GM08714 (cell line): Measurements from ENCODE around the gene PAK1IP1.
"Not testable (repeated sequence)": the region's sequence is repeated elsewhere in the genome, so short reads cannot be mapped to it uniquely, and the experiment has no call there.

Experiments
- H3K4me3 ChIP-seq: fragments of 200-500 bp; sonication (Bioruptor generic); 2 replicates; pipeline ENCODE4 v1.5.1; 2014; ENCODE audit warnings: mild to moderate bottlenecking, low read length, inconsistent platforms
- ZNF274 ChIP-seq: IDR thresholded peaks from 2 replicates; pipeline ENCODE4 v1.6.1; 2012; ENCODE audit warnings: mild to moderate bottlenecking, low read depth, low read length

Gene PAK1IP1

DNA sequence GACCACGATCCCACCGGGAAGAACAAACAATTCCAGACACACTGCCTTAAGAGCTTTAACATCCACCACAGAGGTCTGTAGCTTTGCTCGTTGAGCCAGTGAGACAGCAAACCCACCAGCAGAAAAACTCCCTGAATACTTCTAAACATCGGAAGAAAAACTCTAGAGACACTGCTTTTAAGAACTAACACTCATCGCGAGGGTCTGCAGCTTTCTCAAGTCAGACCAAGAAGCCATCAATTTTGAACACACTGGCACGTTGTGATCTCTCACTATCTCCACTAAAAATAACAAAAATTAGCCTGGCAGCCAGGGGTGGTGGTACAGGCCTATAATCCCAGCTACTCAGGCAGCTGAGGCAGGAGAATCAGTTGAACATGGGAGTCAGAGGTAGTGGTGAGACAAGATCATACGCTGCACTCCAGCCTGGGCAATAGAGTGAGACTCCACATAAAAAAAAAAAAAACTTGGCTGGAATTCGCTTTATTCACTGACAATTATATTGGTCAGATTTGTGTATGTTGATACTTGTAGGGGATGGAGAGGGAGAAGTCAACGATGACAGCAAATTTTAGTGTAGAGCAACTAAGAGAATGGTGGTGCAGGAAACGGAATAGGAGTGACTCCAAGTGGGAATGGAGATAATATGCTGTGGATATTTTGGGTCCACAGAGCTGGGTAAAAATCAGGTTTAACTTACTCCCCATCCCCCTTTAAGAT, 27.2 kb downstream of the PAK1IP1 start:
- TF ChIP-seq ZNF274: no peak
- H3K4me3 ChIP-seq: peak overlapping the region; percentile 92

DNA sequence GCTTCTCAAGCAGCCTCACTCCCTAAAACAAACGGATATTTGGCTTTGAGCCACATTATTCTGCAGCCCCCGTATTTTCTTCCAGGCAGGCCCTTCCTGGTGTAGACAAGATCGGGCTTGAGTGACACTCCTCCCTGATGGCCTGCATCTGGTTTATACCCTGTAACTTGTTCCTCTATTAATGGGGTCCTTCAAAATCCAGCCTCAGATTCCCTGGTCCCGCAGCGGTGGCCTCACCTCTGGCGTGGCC, 27.7 kb downstream of the PAK1IP1 start:
- no peak for TF ChIP-seq ZNF274
- peak overlapping the region; percentile 92 for H3K4me3 ChIP-seq

DNA sequence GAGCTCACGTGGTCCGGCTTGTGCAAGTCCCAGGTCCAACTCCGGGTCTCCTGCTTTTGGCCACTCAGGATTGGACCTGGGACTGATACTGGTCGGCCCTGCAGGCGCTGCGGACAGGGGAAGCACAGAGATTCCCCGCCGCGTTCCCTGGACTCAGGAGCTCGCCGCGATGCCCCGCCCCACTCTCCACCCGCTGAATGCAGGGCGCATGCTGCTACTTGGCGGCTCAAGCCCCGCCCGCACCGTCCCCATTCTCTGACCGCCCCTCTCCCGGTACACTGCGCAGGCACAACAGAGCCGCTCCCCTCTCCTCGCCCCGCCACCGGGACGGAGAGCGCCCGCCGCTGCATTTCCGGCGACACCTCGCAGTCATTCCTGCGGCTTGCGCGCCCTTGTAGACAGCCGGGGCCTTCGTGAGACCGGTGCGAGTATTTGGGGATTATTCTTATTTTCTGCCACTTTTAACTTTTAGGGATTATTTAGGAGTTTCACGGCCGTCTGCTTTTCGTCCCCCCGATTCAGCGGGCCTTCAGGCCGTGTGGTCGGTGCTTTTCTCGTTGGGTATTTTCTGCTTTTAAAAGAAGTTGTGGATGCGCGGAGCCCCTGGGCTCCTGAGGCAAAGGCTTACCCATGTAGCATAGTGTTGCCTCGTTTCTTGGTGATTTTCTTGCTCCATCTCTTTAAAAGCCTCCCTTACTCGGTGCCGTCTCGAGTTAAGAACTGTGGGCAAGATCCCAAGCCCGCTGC, 28.2 kb downstream of the PAK1IP1 start, which contains the start of gene TMEM14C:
Gene TMEM14C, plus strand, starts transcription at position 251 of the 747 bp plus-strand sequence. CDS start 1,544 bp downstream, outside the sequence.
- no peak for TF ChIP-seq ZNF274
- peak within 1 kb of the TSS; percentile 92 for H3K4me3 ChIP-seq

DNA sequence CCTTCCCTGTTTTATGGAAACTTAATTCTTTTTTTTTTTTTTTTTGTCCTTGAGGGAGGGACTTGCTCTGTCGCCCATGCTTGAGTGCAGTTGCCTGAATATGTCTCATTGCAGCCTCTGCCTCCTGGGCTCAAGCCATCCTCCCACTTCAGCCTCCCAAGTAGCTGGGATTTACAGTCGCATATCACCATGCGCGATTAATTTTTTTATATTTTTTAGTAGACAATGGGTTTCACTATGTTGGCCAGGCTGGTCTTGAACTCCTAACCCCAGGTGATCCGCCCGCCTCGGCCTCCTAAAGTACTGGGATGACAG, 28.8 kb downstream of the PAK1IP1 start:
- TF ChIP-seq ZNF274: no peak
- H3K4me3 ChIP-seq: peak overlapping the region; percentile 92

DNA sequence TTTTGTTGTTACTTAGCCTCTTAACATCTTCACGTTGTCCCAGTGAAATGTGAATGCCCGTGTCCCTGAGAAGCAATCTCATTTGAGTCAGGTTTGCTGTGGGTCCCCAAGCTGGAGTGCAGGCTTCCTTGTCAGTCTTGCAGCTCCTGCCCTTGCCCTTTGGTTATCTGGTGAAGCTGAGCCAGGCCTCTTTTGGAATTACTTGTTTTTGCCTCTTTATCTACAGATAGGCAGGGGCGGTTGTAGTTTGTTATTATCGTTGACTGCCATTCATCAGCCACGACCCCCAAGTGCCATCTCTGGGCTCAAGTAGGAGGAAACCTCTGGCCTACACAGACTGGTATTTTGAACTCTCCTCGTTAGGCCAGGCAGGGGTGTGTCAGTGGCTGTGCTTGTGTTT, 30.3 kb downstream of the PAK1IP1 start:
- H3K4me3 ChIP-seq: no peak overlapping the region
- no peak for TF ChIP-seq ZNF274

DNA sequence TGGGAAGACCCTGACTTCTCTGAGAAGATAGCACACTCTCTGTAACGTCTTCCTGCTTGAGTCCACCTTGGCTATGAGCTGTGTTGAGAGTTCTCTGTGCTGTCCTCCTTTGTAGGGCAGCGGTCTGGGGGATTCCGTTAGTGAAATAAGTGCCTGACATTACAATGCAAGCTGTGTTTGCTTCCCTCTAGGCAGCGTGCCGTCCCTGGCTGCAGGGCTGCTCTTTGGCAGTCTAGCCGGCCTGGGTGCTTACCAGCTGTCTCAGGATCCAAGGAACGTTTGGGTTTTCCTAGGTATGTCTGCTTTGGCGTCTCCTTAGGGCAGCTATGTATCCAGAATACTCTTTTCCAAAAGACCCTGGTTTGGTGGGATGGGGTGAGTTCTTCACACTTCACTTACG, 30.9 kb downstream of the PAK1IP1 start:
- no peak overlapping the region for H3K4me3 ChIP-seq
- TF ChIP-seq ZNF274: no peak

DNA sequence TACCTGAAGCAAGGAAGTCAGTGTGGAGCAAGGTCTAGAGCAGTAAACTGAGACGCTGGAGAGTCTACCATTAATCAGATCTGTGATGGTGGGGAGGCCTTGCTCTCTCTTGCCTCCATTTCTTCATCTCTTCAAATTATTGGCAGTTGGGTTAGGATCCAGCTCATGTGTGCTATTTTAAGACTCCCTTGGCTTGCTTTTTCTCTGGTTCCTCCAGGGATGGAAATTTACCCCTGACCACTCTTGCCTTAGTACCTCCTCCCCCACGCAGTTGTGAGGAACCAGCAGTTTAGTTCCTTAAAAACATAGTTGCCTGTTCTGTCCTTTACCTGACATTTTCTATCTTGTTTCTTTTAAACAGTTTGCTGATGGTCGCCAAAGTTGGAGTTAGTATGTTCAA, 35.5 kb downstream of the PAK1IP1 start:
- no peak for TF ChIP-seq ZNF274
- H3K4me3 ChIP-seq: no peak overlapping the region

DNA sequence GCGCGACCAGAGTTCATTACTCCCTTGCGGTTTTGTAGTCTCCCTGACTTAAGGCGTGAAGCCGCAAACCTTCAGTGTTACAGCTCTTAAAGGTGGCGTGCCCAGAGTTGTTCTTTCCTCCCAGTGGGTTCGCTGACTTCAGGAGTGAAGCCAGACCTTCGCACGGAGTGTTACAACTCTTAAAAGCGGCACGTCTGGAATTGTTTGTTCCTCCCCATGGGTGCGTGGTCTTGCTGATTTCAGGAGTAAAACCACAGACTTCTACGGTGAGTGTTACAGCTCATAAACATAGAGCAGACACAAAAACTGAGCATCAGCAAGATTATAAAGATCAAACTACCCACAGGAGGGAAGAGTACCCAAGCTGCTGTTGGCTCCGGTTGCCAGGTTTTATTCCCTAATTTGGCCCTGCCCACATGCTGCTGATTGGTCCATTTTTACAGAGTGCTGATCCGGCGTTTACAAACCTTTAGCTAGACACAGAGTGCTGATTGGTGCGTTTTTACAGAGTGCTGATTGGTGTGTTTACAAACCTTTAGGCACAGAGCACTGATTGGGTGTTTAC, 38.5 kb downstream of the PAK1IP1 start:
- no peak overlapping the region for H3K4me3 ChIP-seq
- TF ChIP-seq ZNF274: no peak

DNA sequence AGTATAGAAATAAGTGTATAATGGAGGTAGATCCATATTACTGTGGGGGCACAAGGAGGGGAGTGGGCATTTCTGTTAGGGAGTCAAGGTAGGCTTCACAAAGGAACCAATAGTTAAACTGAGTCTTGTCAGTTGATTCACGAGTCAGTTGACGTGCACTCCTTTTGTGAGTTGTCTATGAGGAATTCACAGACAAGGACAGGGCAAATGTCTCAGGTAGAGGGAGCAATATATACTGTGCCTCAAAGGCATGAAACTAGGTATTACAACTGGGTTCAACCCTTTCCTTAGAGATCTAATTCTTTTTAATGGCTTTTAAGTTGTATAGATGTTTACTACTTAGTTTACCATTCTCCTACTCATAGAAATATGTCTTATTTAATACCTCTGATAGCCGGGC, 39.1 kb downstream of the PAK1IP1 start:
- TF ChIP-seq ZNF274: no peak
- no peak overlapping the region for H3K4me3 ChIP-seq

DNA sequence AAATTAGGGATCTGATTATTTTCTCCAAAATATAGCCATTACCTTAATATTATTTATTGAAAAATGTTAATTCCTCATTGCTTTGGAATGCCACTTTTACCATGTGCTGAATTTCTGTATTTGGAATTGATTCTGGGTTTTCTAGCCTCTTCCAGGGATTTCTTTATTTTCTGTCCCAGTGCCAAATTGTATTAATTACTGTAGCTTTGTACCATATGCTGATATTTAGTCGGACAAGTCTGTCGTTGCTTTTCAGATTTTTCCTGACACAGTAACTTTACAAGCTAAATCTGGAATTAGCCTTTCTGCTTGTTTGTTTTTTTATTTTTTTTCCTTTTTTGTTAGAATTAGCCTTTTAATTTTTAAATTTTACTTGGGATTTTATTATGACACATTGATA, 42.0 kb downstream of the PAK1IP1 start:
- no peak overlapping the region for H3K4me3 ChIP-seq
- no peak for TF ChIP-seq ZNF274

DNA sequence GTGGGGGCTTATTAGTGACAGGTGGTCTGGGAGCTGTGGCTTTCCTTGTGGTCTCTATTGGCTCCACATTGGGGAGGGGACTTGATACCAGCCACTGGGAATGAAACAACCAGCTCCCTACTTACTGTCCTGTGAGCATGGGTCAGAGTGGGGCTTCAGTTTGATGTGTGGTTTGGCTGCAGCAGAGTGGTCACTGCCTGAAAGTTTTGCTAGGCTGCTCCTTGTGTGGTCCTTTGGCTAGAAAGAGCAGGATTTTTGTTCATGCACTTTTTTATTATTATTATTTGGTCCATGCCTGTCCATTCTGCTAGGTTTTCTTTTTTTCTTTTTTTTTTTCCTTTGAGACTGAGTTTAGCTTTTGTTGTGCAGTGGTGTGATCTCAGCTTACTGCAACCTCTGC, 45.3 kb downstream of the PAK1IP1 start:
- no peak for TF ChIP-seq ZNF274
- H3K4me3 ChIP-seq: no peak overlapping the region

DNA sequence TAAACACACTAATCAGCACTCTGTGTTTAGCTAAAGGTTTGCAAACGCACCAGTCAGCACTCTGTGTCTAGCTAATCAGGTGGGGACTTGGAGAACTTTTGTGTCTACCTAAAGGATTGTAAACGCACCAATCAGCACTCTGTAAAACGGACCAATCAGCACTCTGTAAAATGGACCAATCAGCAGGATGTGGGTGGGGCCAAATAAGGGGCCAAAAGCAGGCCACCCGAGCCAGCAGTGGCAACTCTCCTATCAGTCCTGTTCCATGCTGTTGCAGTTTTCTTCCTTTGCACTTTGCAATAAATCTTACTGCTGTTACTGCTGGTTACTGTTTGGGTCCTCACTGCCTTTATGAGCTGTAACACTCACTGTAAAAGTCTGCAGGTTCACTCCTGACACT, 46.9 kb downstream of the PAK1IP1 start:
- H3K4me3 ChIP-seq: not testable (repeated sequence)

DNA sequence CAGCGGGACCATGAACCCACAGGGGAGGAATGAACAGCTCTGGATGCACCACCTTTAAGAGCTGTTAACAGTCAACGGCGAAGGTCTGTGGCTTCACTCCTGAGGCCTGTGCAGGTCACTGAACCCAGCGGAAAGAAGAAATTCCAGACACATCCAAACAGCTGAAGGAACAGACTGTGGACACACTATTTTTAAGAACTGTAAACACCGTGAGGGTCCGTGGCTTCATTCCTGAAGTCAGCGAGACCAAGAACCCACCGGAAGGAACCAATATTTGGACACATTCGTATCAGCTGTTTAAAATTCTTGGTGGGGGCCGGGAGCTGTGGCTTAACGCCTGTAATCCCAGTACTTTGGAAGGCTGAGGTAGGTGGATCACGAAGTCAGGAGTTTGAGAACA, 47.5 kb downstream of the PAK1IP1 start:
- TF ChIP-seq ZNF274: no peak
- H3K4me3 ChIP-seq: no peak overlapping the region

DNA sequence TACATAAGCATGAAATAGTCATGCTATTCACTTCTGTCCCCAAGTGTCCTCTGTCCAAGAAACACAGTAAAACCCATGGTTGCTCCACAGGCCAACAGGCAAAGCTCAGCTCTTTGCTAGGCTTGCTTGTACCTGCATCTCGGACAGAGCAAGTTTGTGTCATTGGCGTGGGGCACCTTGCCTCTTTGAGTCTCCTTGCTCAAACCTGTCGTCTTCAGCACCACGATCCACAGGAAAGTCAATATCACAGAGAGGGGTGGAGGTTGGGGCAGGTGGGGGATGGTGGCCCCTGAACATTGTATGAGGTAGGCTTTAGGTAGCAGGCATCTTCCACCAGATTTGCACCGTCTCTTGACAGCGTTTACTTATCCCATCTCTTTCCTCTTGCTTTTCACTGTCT, 48.7 kb downstream of the PAK1IP1 start:
- no peak for TF ChIP-seq ZNF274
- H3K4me3 ChIP-seq: no peak overlapping the region

DNA sequence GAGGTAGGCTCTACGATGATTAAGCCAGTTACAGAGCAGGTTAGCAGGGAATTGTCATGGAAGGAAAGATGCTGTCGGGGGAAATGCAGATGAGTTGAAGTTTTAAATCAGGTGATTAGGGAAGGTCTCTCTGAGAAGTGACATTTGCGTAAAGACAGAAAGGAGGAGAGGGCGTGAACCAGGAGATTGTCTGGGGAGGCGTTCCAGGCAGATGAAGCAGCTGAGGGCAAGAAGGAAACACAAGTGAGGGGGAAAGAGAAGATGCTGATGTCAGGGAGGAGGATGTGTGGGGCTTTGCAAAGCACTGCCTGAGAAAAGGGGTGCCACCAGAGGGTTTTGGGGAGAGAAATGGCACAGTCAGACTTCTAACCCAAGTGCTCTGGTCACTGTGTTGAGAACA, 50.3 kb downstream of the PAK1IP1 start:
- no peak for TF ChIP-seq ZNF274
- H3K4me3 ChIP-seq: no peak overlapping the region

DNA sequence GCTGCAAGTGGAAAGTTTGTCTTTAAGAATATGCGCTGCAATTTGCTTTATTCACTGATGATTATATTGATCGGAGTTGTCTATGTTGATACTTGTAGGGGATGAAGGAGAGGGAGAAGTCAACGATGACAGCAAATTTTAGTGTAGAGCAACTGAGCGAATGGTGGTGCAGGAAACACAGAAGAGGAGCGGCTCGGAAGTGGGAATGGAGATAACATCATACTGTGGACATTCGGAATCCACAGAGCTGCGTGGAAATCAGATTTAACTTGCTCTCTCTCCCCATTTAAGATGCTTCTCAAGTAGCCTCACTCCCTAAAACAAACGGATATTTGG, 52.1 kb downstream of the PAK1IP1 start:
- H3K4me3 ChIP-seq: peak overlapping the region; percentile 92
- TF ChIP-seq ZNF274: no peak
